CD4-positive, alpha-beta memory T cell (primary cell): ENCODE measurements around the gene HK2. TPM values are rescaled to one million over a fixed set of nuclear protein-coding genes. Genes with fewer than 3 reads are reported as not detected.

Experiments
- CTCF ChIA-PET: fragments of 350-600 bp; sonication (Branson Sonifier 250); formaldehyde crosslinking; loops from one replicate; lab custom pipeline; 2021; ENCODE audit warnings: inconsistent platforms; ENCODE audit not compliant: partially characterized antibody; lab: Charles Lee
- POLR2A ChIA-PET: fragments of 350-600 bp; sonication (Branson Sonifier 250); formaldehyde crosslinking; loops from one replicate; lab custom pipeline; 2021; ENCODE audit not compliant: partially characterized antibody; lab: Charles Lee
- DNase-seq, 5 donors: peaks; one replicate each; pipeline versions ENCODE4 v3.0.0 to v3.0.0-alpha.2; 2020 to 2022; ENCODE audit warnings: mixed read lengths in 1 of 5
- H3K27ac ChIP-seq: one replicate; pipeline ENCODE4 v1.7.0; 2013; ENCODE audit warnings: low read depth, low read length
- H3K27me3 ChIP-seq: 2 replicates; pipeline ENCODE4 v1.7.0; 2013; ENCODE audit warnings: mild to moderate bottlenecking, low read length, moderate library complexity; ENCODE audit not compliant: insufficient read depth
- H3K36me3 ChIP-seq: 2 replicates; pipeline ENCODE4 v1.7.0; 2013; ENCODE audit warnings: mild to moderate bottlenecking, low read length, moderate library complexity; ENCODE audit not compliant: insufficient read depth
- H3K4me1 ChIP-seq: 2 replicates; pipeline ENCODE4 v1.7.0; 2013; ENCODE audit warnings: mild to moderate bottlenecking, low read length, moderate library complexity; ENCODE audit not compliant: insufficient read depth
- H3K4me3 ChIP-seq, 2 donors: one replicate each; pipeline ENCODE4 v1.7.0; 2013; ENCODE audit warnings: low read length in 2 of 2, mild to moderate bottlenecking in 1 of 2
- H3K9me3 ChIP-seq, 2 donors: one replicate each; pipeline ENCODE4 v1.7.0; 2013; ENCODE audit warnings: low read length in 2 of 2, control low read depth in 1 of 2; ENCODE audit not compliant: control insufficient read depth in 1 of 2
- H3K27ac Mint-ChIP-seq, 7 donors: one replicate each; pipeline ENCODE4 v1.8.0; 2020 to 2021; ENCODE audit warnings: mixed read lengths in 7 of 7, mild to moderate bottlenecking in 6 of 7, inconsistent platforms in 3 of 7, moderate library complexity in 3 of 7
- H3K27me3 Mint-ChIP-seq, 2 donors: one replicate each; pipeline ENCODE4 v1.8.0; 2020 to 2021; ENCODE audit warnings: mixed read lengths in 2 of 2
- H3K36me3 Mint-ChIP-seq, 2 donors: one replicate each; pipeline ENCODE4 v1.8.0; 2020 to 2021; ENCODE audit warnings: mixed read lengths in 2 of 2, inconsistent platforms in 1 of 2, mild to moderate bottlenecking in 1 of 2
- H3K4me1 Mint-ChIP-seq, 4 donors: one replicate each; pipeline ENCODE4 v1.8.0; 2020 to 2021; ENCODE audit warnings: mixed read lengths in 4 of 4, mild to moderate bottlenecking in 1 of 4
- H3K4me3 Mint-ChIP-seq, 8 donors: one replicate each; pipeline ENCODE4 v1.8.0; 2020 to 2021; ENCODE audit warnings: mixed read lengths in 8 of 8, mild to moderate bottlenecking in 7 of 8, moderate library complexity in 6 of 8, inconsistent platforms in 3 of 8
- H3K9me3 Mint-ChIP-seq, 8 donors: one replicate each; pipeline ENCODE4 v1.8.0; 2020 to 2021; ENCODE audit warnings: mixed read lengths in 8 of 8, mild to moderate bottlenecking in 5 of 8, inconsistent platforms in 3 of 8, moderate library complexity in 1 of 8
- intact Hi-C: fragments of 100-400 bp; cut with micrococcal nuclease; formaldehyde crosslinking; loops from one replicate; pipeline ENCODE4 v1.15.1; 2023
- polyA plus RNA-seq, 2 donors: library from polyadenylated mRNA; unstranded; fragments of 300-500 nt; fragmentation: Illumina TruSeq; gene quantifications; one replicate each; pipeline ENCODE4 v1.2.3, GENCODE V29; 2021
- total RNA-seq, 2 experiments: library from RNA; stranded (reverse); gene quantifications; one replicate each; pipeline ENCODE4 v1.2.3, GENCODE V29; 2021

Gene HK2
- total and polyA plus RNA-seq, 4 experiments from 2014 or later, result 1.7 to 9.4 (median 6.1) TPM

DNA sequence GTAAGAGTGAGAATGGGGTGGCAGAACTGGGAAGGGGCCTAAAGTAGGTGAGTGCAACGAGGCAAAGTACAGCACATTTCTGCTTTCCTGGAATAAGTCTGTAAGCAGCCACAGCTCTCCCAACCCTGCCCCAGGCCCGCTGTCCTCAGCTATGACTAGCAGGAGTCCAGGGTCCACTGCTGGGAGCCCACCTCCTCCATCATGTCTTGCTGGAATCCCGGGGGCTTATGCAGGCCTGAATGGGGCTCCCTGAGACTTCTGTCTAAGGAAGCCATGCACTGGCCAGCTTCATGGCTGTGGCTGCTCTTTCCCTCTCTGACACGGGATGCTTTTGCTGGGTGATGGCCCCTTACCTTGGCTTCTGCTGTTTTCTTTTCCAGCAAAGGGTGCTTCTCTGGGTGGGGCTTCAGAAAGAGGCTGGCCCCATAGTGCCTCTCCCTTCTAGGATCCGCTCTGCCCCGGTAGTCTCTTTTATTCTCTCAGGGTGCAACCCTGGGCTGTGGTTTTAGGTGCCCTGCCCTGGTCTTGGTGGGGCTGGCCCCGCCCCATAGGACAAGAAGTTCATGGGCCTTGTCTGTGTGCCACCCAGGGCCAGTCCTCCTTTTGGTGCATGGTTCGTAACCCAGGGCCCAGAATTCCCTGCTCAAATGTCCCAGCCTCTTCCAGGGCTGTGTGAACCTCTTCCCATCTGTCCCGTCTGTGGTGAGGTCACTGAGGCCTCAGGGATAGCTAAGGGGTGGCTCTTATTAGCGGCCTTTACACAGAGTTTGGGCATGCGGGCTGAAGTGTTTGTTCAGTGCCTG lies 90.7 kb downstream of the HK2 start:
- H3K27ac ChIP-seq, result no peak overlapping the region
- Mint-ChIP-seq H3K27ac (no peak overlapping the region), H3K4me3 (no peak overlapping the region), H3K27me3 (peaks cover 4% of the 10 kb centered on the region in 2 donors), H3K4me1 (peaks cover 0 to 6% (median 0%) of the 10 kb centered on the region in 4 donors), H3K9me3 (peaks cover 0 to 3% (median 0%) of the 10 kb centered on the region in 8 donors), H3K36me3 (no peaks in the 10 kb centered on the region)
- POLR2A ChIA-PET, result no interaction called here
- CTCF ChIA-PET, result interaction anchor here (1.3 kb wide), 2 partner anchors 9 to 481 kb away, joined by 3 to 4 read pairs; no protein-coding TSS in a partner anchor
- no peaks in the 10 kb centered on the region for H3K4me1 ChIP-seq
- DNase-seq, result no peak
- intact Hi-C loops, result loop anchor here (10.0 kb wide), 1 partner anchor 140 kb away; no protein-coding TSS in a partner anchor
- no peak overlapping the region for H3K4me3 ChIP-seq
- H3K9me3 ChIP-seq, result no peaks in the 10 kb centered on the region
- no peaks in the 10 kb centered on the region for H3K36me3 ChIP-seq
- H3K27me3 ChIP-seq, result no peaks in the 10 kb centered on the region

GRCh38 chr2:74925361-74925786 lies 91.4 kb downstream of the HK2 start:
- H3K9me3 ChIP-seq, result no peaks in the 10 kb centered on the region
- H3K36me3 ChIP-seq, result no peaks in the 10 kb centered on the region
- POLR2A ChIA-PET, result no interaction called here
- CTCF ChIA-PET, result interaction anchor here (0.9 kb wide), 1 partner anchor 683 kb away, joined by 3 read pairs; no protein-coding TSS in a partner anchor
- DNase-seq, result no peak
- Mint-ChIP-seq H3K4me1 (peaks cover 0 to 6% (median 0%) of the 10 kb centered on the region in 4 donors), H3K4me3 (no peak overlapping the region), H3K27me3 (peaks cover 3 to 4% of the 10 kb centered on the region in 2 donors), H3K27ac (no peak overlapping the region), H3K36me3 (peaks cover 0 to 2% of the 10 kb centered on the region in 2 donors), H3K9me3 (peaks cover 0 to 3% (median 0%) of the 10 kb centered on the region in 8 donors)
- H3K4me3 ChIP-seq, result no peak overlapping the region
- H3K4me1 ChIP-seq, result no peaks in the 10 kb centered on the region
- intact Hi-C loops, result loop anchor here (10.0 kb wide), 1 partner anchor 139 kb away; no protein-coding TSS in a partner anchor
- no peak overlapping the region for H3K27ac ChIP-seq
- no peaks in the 10 kb centered on the region for H3K27me3 ChIP-seq

GRCh38 chr2:74927621-74928020 lies 93.7 kb downstream of the HK2 start:
- Mint-ChIP-seq H3K9me3 (peaks cover 0 to 3% (median 0%) of the 10 kb centered on the region in 8 donors), H3K4me3 (no peak overlapping the region), H3K36me3 (peaks cover 4 to 14% of the 10 kb centered on the region in 2 donors), H3K27me3 (peaks cover 0 to 8% of the 10 kb centered on the region in 2 donors), H3K27ac (no peak overlapping the region), H3K4me1 (peaks cover 0 to 6% (median 0%) of the 10 kb centered on the region in 4 donors)
- H3K27me3 ChIP-seq, result no peaks in the 10 kb centered on the region
- ChIA-PET POLR2A (no interaction called here), CTCF (no interaction called here)
- H3K36me3 ChIP-seq, result no peaks in the 10 kb centered on the region
- no peaks in the 10 kb centered on the region for H3K9me3 ChIP-seq
- DNase-seq, result no peak
- H3K4me1 ChIP-seq, result no peaks in the 10 kb centered on the region
- no peak overlapping the region for H3K4me3 ChIP-seq
- H3K27ac ChIP-seq, result no peak overlapping the region
- intact Hi-C loops, result loop anchor here (10.0 kb wide), 1 partner anchor 137 kb away; no protein-coding TSS in a partner anchor

DNA sequence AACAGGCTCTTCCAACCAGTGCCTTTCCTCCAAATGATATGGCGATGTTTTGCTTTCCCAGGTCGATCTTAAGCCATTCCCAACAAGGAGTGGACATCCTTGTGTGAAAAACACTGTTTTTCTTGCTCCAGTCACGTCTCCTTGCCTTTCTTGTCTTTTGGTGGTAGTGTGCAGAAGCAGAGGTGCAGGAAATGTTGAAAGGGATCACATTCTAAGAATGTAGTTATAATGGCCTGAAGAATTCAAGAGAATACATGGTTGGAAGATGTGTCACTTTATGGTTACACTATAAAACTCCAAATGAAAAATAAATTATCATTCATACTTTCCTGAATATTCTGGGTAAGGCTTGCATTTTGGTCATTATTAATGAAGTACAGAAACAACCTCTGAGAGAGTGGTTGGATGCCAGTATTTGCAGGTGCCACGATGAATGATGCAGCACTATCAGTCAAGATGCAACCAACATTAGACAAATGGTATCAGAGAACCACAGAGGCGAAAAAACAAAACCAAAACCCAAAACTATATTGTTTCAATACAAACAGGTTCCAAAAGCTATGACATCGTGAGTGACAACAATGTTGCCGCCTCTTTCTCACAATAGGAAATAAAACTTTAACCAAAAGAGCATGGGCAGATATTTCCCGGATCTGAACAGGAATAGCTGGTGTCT lies 97.0 kb downstream of the HK2 start:
- Histone ChIP-seq H3K4me1 (no peaks in the 10 kb centered on the region), H3K9me3 (no peaks in the 10 kb centered on the region), H3K36me3 (no peaks in the 10 kb centered on the region), H3K27me3 (no peaks in the 10 kb centered on the region), H3K27ac (no peak overlapping the region), H3K4me3 (no peak overlapping the region)
- H3K27ac Mint-ChIP-seq, result no peak overlapping the region
- H3K4me1 Mint-ChIP-seq, result peaks cover 0 to 6% (median 0%) of the 10 kb centered on the region in 4 donors
- ChIA-PET CTCF (no interaction called here), POLR2A (no interaction called here)
- H3K9me3 Mint-ChIP-seq, result peaks cover 0 to 3% (median 0%) of the 10 kb centered on the region in 8 donors
- no peak for DNase-seq
- no peak overlapping the region for H3K4me3 Mint-ChIP-seq
- peaks cover 4 to 21% of the 10 kb centered on the region in 2 donors for H3K36me3 Mint-ChIP-seq
- H3K27me3 Mint-ChIP-seq, result peaks cover 0 to 8% of the 10 kb centered on the region in 2 donors
- intact Hi-C loops, result no loop called here

DNA sequence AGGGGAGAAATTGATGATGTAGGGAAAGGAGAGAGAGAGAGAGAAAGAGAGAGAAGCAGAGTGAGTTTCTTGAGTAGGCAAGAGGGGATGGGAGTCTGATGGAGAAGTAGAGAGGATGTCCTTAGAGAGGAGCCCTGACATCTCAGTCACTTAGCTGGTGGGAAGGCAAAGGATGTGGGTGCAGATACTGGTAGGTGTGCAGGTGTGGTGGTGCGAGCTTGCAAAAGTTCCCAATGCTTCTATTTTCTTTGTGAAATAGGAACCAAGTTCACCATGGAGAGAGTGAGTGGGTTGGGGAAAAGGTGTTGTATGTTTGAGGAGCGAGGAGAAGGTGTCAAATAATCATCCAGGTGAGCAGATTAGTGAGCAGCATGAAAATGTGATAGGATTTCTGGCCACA lies 98.0 kb downstream of the HK2 start:
- Mint-ChIP-seq H3K9me3 (peaks cover 0 to 3% (median 0%) of the 10 kb centered on the region in 8 donors), H3K4me1 (peaks cover 0 to 6% (median 0%) of the 10 kb centered on the region in 4 donors), H3K4me3 (no peak overlapping the region), H3K27ac (no peak overlapping the region), H3K27me3 (peaks cover 0 to 8% of the 10 kb centered on the region in 2 donors), H3K36me3 (peaks cover 4 to 21% of the 10 kb centered on the region in 2 donors)
- Histone ChIP-seq H3K27me3 (no peaks in the 10 kb centered on the region), H3K27ac (no peak overlapping the region), H3K4me3 (no peak overlapping the region), H3K36me3 (no peaks in the 10 kb centered on the region), H3K9me3 (no peaks in the 10 kb centered on the region), H3K4me1 (no peaks in the 10 kb centered on the region)
- POLR2A ChIA-PET, result no interaction called here
- intact Hi-C loops, result no loop called here
- CTCF ChIA-PET, result no interaction called here
- no peak for DNase-seq

GRCh38 chr2:74935975-74936391 lies 102.1 kb downstream of the HK2 start:
- no peaks in the 10 kb centered on the region for H3K9me3 ChIP-seq

More at GRCh38 chr2:74935975-74936391, 102.1 kb downstream of the HK2 start:
- CTCF ChIA-PET, result no interaction called here
- Histone ChIP-seq H3K36me3 (no peaks in the 10 kb centered on the region), H3K4me3 (no peak overlapping the region), H3K27me3 (no peaks in the 10 kb centered on the region), H3K4me1 (no peaks in the 10 kb centered on the region), H3K27ac (no peak overlapping the region)
- H3K27me3 Mint-ChIP-seq, result peaks cover 2 to 20% of the 10 kb centered on the region in 2 donors
- intact Hi-C loops, result no loop called here
- no peaks in the 10 kb centered on the region for H3K9me3 Mint-ChIP-seq
- H3K27ac Mint-ChIP-seq, result no peak overlapping the region
- H3K4me3 Mint-ChIP-seq, result no peak overlapping the region
- no peaks in the 10 kb centered on the region for H3K4me1 Mint-ChIP-seq
- H3K36me3 Mint-ChIP-seq, result peaks cover 0 to 13% of the 10 kb centered on the region in 2 donors
- no peak for DNase-seq
- POLR2A ChIA-PET, result no interaction called here
